Measurements from ENCODE around the gene NEDD4L.

- no peak for TF ChIP-seq CTCF (IDR thresholded peaks at IDR 0.05; ENCODE audit: insufficient read depth, low read length, poor library complexity, severe bottlenecking)
- TF ChIP-seq EZH2phosphoT487 (conservative IDR thresholded peaks at IDR 0.05; ENCODE audit: low read length) = no peak
Measured at GRCh38 chr18:58398648-58399398, 354.8 kb downstream of the NEDD4L start.
